HG02973 (cell line): Measurements from ENCODE around the gene PCLO.
"Not testable (repeated sequence)": the region's sequence is repeated elsewhere in the genome, so short reads cannot be mapped to it uniquely, and the experiment has no call there.

Experiments
- ATAC-seq: cut with Tn5 transposase; IDR thresholded peaks from one replicate; pipeline ENCODE4 v1.9.1; 2021; ENCODE audit warnings: moderate library complexity; ENCODE audit not compliant: unreplicated experiment

The PCLO gene

DNA sequence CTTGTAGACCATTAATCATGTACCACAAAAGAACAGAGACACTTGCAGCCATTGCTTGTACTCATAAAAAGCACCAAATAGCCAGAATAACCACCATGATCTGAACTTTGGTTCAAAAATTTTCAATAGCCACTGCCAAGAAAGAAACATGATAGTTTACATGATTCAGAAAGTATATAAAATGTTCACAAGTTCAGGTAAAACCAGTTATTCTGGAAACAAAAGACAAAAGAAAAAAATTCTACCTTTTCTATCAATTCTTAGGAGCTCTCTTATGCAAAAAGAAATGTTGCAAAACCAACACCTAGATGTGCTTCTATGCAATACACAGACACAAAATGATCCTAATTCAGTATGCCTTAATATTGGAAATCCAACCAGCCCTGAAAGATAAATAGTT is 108.7 kb downstream of the PCLO start:
- ATAC-seq, result no peak

DNA sequence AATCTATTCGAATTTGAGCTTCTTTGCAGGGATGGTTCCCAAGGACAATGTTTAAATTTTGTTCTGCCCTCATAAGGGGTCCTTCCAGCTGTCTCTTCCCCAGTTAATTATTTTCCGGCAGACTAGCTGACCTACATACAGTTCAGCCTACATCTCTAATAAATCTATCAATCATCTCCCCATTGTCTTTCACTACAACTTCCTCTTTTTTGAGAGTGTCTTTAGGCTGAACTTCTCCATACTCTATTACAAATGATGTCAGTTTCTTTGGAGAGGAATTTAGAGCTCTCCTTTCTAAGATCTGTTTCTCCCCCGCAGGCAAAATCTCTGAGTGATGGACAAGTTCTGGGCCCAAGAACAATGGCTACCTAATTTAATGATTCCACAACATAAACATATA is 122.2 kb downstream of the PCLO start:
- no peak for ATAC-seq

DNA sequence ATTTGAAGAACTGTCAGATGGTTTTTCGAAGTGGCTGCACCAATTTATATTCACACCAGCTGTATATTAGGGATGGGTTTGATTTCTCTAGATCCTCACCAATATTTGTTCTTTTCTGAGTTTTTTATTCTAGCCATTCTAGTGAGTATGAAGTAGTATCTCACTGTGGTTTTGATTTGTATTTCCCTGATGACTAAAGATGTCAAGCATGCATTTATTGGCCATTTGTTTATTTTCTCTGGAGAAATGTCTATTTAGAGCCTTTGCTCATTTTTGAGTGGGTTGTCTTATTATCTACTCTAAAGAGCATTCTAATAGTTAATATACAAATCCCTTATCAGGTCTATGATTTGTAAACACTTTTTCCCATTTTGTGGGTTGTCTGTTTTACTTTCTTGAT is 123.9 kb downstream of the PCLO start:
- ATAC-seq, result no peak

DNA sequence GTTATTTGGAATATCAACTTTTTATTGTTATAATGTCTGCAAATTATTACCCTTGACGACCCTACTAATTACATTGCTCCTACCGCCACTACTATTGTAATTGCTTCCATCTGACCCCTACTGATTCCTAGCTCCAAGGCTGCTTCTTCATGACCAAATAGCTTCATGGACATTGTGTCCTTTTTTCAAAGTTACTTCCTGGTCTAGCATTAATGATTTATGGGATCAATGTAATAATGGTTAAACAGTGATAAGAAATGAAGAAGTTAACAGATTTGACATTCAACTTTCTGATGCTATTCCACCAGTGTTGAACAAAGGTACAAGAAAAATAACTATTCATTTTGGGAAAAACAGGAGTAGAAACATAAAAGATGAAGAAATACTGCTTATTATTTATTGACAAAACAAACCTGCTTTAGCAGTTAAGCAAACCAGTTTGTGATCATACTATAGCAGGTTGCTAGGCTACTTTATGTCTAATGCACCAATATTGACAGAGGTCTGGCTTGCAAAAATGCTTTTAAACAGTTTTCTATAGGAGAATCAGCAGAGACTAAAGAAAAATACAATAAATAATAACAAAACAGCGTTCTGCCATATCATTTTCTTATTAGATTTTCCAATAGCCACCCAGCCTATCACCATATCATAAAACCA is 125.8 kb downstream of the PCLO start:
- ATAC-seq, result no peak

DNA sequence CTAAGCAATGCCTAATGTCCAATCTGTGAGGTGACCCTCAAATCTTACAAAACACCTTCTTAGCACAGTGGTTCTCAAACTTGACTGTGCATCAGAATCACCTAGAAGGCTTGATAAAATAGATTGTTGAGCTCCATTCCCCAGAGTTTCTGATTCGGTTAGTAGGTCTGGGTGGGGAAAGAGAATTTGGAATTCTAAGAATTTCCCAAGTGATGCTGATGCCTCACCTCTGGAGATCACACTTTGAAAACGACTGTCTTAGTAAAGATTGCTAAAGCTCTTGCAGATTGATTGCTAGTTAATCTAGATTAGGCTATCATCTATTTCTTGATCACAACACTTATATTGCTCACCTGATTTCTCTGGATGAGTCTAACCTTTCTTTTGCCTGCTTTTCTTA is 126.6 kb downstream of the PCLO start:
- no peak for ATAC-seq

DNA sequence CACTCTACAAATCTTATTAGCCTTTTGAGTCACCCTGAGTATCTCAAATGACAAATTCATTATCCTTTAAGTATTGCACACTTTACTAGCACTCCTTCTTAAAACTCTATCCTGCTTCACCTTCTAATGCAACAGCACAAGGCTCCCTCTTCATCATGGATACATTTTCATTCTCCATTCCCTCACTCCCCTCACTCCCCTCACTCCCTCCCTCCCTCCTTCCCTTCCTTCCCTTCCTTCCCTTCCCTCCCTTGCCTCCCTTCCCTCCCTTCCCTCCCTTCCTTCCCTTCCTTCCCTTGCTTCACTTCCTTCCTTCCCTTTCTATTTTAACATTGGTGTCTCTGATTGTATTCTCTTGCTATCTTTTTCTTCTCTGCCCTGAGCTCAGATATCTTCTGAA is 130.5 kb downstream of the PCLO start:
- no peak for ATAC-seq

DNA sequence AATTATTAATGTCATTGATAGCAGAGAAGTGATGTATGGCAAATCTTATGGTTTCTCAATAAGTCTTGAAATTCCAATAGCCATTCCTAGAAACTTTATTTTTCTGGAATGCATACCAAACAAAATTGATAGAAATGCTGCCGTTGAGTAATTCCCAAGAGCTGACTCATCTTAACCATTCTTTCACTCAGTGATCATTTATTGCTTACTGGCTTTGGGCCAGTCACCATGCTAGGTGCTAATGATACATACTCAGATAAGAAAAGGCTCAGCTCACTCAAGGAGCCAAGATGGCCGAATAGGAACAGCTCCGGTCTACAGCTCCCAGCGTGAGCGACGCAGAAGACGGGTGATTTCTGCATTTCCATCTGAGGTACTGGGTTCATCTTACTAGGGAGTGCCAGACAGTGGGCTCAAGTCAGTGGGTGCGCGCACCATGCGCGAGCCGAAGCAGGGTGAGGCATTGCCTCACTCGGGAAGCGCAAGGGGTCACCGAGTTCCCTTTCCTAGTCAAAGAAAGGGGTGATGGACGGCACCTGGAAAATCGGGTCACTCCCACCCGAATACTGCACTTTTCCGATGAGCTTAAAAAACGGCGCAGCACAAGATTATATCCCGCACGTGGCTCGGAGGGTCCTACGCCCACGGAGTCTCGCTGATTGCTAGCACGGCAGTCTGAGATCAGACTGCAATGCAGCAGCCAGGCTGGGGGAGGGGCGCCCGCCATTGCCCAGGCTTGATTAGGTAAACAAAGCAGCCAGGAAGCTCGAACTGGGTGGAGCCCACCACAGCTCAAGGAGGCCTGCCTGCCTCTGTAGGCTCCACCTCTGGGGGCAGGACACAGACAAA is 138.6 kb downstream of the PCLO start:
- not testable (repeated sequence) for ATAC-seq

DNA sequence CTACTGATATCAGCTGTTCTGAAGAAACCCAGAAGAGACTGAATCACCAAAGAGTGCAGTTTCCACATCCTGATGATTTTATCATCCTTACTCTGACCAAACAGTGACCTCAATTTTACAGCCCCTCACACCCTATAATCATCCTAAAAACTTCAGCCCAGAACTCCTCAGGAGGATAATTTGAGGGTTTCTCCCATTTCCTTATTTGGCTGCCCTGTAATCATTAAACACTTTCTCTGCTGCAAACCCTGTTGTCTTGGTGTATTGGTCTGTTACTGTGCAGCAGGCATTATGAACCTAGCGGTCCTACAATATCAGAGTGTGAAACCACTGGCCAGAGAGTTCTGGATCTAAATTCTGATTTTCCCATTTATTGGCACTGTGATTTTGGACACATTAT is 141.7 kb downstream of the PCLO start:
- no peak for ATAC-seq

DNA sequence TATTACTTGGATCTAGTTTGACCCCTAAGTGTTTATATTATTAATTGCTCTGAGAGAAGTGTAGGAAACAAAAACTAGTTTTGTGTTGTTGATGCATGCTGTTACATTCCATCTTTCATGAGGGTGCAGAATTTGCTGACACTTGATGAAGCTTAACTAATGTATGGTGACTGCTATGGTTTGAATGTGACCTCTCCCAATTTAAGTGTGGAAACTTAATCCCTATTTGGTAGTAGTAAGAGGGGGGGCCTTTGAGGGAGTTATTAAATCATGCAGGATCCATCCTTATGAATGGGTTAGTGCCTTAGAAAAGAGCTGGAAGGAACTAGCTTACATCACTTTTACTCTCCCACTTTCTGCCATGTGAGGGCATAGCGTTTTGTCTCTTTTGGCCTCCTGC is 142.5 kb downstream of the PCLO start:
- no peak for ATAC-seq

DNA sequence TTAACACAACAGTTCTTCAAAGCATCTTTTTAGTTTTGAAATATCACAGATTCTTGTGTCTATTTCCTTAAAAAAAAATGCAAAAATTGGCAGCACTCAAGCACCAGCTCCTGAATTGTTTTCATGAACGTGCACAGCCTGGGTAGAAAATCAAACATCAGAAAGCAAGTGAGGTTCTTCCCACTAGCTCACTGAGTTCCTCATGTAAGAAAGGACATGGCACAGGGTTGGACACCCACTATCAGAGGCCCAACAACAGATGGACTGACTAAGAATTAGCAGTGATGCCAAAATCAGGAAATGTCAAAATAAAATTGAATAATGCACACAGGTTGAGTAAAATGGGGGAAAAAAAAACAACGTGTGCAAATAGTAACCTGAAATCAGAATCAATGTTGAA is 146.8 kb downstream of the PCLO start:
- ATAC-seq, result no peak

DNA sequence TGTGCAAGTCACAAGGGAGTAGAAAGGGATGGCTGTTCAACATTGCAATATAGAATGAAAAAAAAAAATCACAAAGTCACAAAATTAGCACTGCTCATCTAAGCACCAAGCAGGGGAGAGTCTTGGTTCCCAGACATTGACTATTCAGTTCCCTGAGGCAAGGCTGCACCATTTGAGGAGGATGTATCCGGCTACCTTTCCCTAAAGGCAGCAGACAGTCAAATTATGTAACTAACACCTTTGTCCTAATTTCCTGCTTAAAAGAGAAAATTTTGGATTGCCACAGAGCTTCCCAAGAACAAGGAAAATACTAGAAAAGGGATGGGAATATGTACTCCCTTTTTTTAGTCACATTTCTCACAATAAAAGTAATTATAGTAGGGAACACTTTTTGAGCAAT is 148.1 kb downstream of the PCLO start:
- ATAC-seq, result no peak

DNA sequence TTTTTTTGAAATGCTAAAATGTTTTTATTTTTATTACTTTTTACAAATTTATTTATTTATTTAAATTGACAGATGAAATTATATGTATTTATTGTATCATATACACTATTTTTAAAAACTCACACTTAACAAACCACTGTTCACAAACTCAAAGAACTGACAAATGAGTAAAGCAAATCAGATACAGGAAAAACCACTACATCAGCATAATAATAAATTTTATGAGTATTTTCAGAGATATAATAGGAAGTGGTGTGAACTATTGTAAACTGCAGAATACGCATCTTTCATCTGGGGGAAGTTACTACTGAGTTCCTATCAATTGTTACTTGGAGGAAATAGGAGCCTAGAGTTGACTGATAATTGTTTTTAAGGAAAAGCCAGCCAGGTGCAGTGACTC is 150.7 kb downstream of the PCLO start:
- ATAC-seq, result no peak

DNA sequence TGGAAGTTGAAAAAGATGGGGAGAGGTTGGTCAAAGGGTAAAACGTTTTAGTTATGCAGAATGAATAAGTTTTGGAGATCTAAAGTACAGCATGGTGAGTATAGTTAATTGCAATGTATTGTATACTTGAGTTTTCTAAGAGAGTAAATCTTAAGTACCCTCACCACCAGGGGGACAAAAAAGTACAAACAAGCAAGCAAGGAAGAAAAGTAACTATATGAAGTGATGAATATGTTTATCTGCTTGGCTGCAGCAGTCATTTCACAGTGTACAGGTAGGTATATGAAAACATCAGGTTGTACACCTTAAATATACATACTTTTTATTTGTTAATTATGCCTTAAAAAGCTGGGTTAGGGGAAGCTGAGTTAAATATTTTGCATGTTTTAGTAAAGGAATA is 157.3 kb downstream of the PCLO start:
- no peak for ATAC-seq

DNA sequence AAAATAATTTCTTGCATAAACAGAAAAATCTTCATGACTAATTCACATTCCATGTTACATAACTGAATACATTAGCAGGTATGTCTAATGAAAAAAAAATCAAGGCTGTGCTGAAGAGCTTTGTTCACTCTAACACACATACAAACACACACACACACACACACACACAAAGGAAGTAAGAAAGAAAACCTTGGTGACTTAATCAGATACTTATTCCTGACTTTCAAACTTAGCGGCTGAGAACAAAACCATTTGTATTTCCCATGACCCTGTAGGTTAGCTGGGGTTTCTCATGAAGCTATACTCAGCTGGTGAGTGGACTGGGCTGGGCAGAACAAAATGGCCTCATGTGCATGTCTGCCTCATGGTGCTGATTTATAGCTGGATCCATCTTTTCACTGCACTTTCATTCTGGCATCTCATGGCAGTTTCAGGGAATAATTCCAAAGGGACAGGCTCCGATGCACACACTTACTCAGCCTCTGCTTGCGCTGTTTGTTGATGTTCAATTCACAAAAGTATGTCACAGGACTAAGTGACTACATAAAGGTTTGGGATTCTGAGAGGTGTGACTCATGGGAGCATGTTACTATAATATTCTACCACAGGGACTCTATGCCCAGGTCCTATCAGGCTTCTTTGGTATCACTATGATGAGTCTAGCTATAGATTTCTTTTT is 161.2 kb downstream of the PCLO start:
- no peak for ATAC-seq

DNA sequence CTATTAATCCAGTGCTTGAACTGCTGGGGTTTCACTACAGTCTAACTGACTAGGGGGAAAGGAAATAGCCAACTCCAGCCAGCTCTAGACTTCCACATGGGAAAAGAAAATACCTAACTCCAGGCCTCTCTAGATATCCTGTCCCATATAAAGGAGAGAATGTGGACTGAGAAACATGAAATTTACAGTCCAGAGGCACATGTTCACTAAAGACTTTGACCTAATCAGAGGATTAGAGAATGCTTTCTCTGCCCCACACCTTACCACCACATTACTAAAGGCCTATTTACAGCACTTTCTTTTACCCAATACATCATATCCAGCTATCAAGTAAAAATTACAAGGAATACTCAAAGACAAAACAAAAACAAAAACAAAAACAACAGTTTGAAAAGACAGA is 164.2 kb downstream of the PCLO start:
- no peak for ATAC-seq

DNA sequence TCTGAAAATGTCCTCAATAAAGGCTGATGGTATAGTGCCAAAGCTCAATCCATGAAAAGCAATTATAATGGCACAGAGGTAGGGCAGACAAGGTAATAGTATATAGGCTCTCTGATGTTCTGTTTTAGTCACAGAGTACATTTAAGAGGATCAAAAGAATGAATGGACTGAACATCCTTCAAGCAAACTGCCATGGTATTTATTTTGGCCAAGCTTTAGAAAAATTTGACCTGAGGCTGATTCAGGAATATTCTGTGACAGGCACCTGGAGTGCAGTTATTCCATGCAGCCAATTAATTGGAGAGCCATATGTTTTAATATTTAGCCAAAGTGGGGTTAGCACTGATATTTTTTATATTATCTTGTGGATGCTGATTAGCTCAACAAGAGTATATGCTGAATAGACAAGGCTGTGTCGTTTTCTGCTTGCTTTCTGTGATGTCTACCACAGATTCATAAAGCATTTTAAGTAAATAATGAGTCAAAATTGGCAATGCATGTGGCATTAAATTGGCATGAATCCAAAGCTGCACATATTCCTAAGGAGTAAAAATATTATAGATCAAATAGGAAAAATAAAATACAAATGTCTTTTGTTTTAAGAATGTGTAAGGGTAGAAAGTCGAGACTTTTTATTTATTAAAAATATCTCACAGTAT is 177.4 kb downstream of the PCLO start:
- ATAC-seq, result no peak

DNA sequence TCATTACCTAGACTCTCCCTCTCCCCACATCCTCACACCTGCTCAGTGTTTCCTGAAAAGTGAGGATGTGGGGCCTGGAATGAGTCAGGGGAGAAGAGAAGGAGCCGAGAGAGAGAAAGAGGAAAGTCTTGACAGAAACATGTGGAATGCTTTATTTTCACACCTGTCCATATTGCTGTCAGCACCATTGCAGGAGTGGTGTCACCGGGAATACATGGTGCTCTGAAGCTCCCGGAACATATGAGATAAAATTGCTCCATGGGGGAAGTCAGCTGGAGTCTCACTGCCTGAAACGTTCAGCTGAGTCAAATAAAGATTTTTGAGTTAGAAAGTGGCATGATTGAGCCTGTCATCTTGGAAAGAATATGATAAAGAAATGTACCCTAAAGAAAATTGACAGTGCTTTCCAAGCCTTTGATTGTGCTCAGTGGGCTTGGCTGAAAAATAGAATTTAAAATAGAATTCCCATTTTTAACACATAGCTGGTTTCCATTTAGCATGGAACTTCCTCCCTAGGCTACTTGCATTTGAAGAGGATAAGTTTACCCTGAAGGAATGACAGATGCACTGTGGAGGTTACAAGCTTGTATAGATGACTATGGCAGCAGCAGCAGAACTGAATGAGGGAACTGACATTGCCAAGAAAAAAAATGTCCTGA is 182.4 kb downstream of the PCLO start:
- ATAC-seq, result no peak

DNA sequence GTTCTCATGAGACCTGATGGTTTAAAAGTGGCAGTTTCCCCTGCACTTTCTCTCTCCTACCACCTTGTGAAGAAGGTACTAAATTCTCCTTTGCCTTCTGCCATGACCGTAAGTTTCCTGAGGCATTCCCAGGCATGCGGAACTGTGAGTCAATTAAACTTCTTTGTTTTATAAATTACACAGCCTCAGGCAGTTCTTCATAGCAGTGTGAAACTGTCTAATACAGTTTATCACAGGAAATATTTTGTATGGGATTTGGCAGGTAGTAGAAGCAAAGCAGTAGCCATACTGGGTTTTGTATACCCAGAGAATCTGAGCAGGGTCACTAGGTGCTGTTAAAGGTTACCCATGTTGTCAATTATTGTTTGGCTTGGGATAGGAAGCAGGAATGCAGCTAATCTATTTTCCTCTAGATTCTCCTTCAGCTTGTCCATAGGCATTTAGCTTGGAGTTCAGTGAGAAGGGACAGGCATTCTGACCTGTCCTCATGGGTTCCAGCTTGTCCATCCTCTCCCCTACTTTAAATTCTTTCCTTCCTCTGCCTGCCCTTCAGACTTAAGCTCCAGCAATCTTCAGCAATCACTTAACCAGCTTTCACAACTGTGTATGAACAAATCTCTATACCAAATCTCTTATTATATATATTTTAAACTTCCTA is 186.7 kb downstream of the PCLO start:
- no peak for ATAC-seq

DNA sequence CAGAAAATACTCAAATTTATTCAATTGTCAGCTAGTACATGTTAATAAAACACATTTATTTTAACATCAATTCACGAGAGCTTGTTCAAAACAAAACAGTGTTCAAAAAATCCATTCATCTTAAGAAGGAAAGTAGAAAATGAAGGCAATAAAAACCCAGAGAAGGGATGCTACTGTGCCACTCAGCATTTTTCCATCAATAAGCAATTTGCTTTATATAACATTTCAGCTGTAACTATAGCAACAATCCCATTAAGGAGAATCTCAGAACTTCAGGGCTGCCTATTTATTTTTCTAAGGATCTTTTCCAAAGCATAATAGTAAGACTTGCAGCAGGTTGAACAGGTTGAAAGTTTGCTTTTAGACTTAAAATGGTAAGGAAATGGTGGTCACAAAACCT is 190.5 kb downstream of the PCLO start:
- ATAC-seq, result no peak
